CD14-positive monocyte (primary cell): Measurements from ENCODE around the gene C10orf67. TPM values are rescaled to one million over a fixed set of nuclear protein-coding genes. Genes with fewer than 3 reads are reported as not detected.
A peak's percentile ranks its signal among the peaks of the same experiment; 100 is the strongest.

Experiments
- DNase-seq, 3 donors: peaks; one replicate each; pipeline ENCODE4 v3.0.0-alpha.2; 2011 to 2022
- H2AFZ ChIP-seq: 2 replicates; pipeline ENCODE4 v1.6.0; 2012; ENCODE audit warnings: mild to moderate bottlenecking, low read depth, low read length, inconsistent platforms; ENCODE audit not compliant: insufficient read depth, poor library complexity, severe bottlenecking
- H3K27ac ChIP-seq, 2 donors: 1 replicate in 1 of 2; 2 replicates in 1 of 2; pipeline ENCODE4 v1.5.1; 2012 to 2013; ENCODE audit warnings: low read length in 2 of 2, control low read depth in 1 of 2, inconsistent platforms in 1 of 2, low read depth in 1 of 2, mild to moderate bottlenecking in 1 of 2
- H3K27me3 ChIP-seq, 2 donors: one replicate each; pipeline versions ENCODE4 v1.6.0 to v1.6.1; 2011 to 2013; ENCODE audit warnings: low read length in 2 of 2; ENCODE audit not compliant: control insufficient read depth in 2 of 2, insufficient read depth in 2 of 2
- H3K36me3 ChIP-seq, 2 donors: replicated peaks in 1 of 2; 1 replicate in 1 of 2; 2 replicates in 1 of 2; pipeline versions ENCODE4 v1.5.1 to v1.6.1; 2012 to 2013; ENCODE audit warnings: low read length in 2 of 2, control low read depth in 1 of 2, inconsistent platforms in 1 of 2, mild to moderate bottlenecking in 1 of 2; ENCODE audit not compliant: insufficient read depth in 2 of 2, control insufficient read depth in 1 of 2
- H3K4me1 ChIP-seq, 2 donors: 1 replicate in 1 of 2; 2 replicates in 1 of 2; pipeline versions ENCODE4 v1.5.1 to v1.6.1; 2012 to 2013; ENCODE audit warnings: low read length in 2 of 2, control low read depth in 1 of 2, inconsistent platforms in 1 of 2, mild to moderate bottlenecking in 1 of 2, moderate library complexity in 1 of 2; ENCODE audit not compliant: insufficient read depth in 2 of 2, control insufficient read depth in 1 of 2
- H3K4me2 ChIP-seq: replicated peaks from 2 replicates; pipeline ENCODE3; 2012; ENCODE audit warnings: low read length, moderate library complexity, mild to moderate bottlenecking; ENCODE audit not compliant: poor library complexity, severe bottlenecking; ENCODE audit errors: extremely low read depth
- H3K4me3 ChIP-seq, 3 experiments: fragments of 200-600 bp in 1 of 3; sonication (generic) in 1 of 3; replicated peaks in 1 of 3; 1 replicate in 2 of 3; 2 replicates in 1 of 3; pipeline ENCODE4 v1.5.1; 2011 to 2013; ENCODE audit warnings: low read length in 3 of 3, mild to moderate bottlenecking in 3 of 3, control low read depth in 2 of 3, low read depth in 2 of 3, inconsistent platforms in 1 of 3, moderate library complexity in 1 of 3
- H3K79me2 ChIP-seq: 2 replicates; pipeline ENCODE4 v1.6.0; 2012; ENCODE audit warnings: mild to moderate bottlenecking, control low read depth, inconsistent platforms, low read length, moderate library complexity; ENCODE audit not compliant: insufficient read depth
- H3K9ac ChIP-seq: 2 replicates; pipeline ENCODE4 v1.6.0; 2017; ENCODE audit warnings: low read length, mild to moderate bottlenecking; ENCODE audit not compliant: insufficient read depth, poor library complexity, severe bottlenecking
- H3K9me3 ChIP-seq, 2 donors: replicated peaks in 1 of 2; 1 replicate in 1 of 2; 2 replicates in 1 of 2; pipeline versions ENCODE4 v1.5.1 to v1.6.1; 2012 to 2013; ENCODE audit warnings: low read length in 2 of 2, control low read depth in 1 of 2; ENCODE audit not compliant: control insufficient read depth in 1 of 2, insufficient read depth in 1 of 2
- H4K20me1 ChIP-seq: 2 replicates; pipeline ENCODE4 v1.6.0; 2012; ENCODE audit warnings: mild to moderate bottlenecking, low read length, control low read depth, moderate library complexity; ENCODE audit not compliant: insufficient read depth
- H3K27ac Mint-ChIP-seq, 7 donors: one replicate each; pipeline ENCODE4 v1.8.0; 2020; ENCODE audit warnings: mild to moderate bottlenecking in 7 of 7, mixed read lengths in 7 of 7, moderate library complexity in 6 of 7, inconsistent platforms in 2 of 7
- H3K27me3 Mint-ChIP-seq, 3 donors: one replicate each; pipeline ENCODE4 v1.8.0; 2021 to 2022; ENCODE audit warnings: low read depth in 3 of 3, mild to moderate bottlenecking in 3 of 3, mixed read lengths in 3 of 3, moderate library complexity in 3 of 3, inconsistent platforms in 1 of 3
- H3K36me3 Mint-ChIP-seq, 2 donors: one replicate each; pipeline ENCODE4 v1.8.0; 2020; ENCODE audit warnings: mixed read lengths in 2 of 2, inconsistent platforms in 1 of 2, mild to moderate bottlenecking in 1 of 2
- H3K4me1 Mint-ChIP-seq: one replicate; pipeline ENCODE4 v1.8.0; 2020; ENCODE audit warnings: mild to moderate bottlenecking, mixed read lengths
- H3K4me3 Mint-ChIP-seq, 2 donors: one replicate each; pipeline ENCODE4 v1.8.0; 2020; ENCODE audit warnings: mild to moderate bottlenecking in 2 of 2, mixed read lengths in 2 of 2, moderate library complexity in 1 of 2
- H3K9me3 Mint-ChIP-seq, 7 donors: one replicate each; pipeline ENCODE4 v1.8.0; 2020 to 2022; ENCODE audit warnings: mixed read lengths in 7 of 7, mild to moderate bottlenecking in 6 of 7, moderate library complexity in 6 of 7, inconsistent platforms in 2 of 7
- CTCF ChIP-seq: fragments of 200-600 bp; IDR thresholded peaks from one replicate; pipeline ENCODE4 v1.8.0; 2022; ENCODE audit warnings: antibody characterized with exemption, mild to moderate bottlenecking
- WGBS: methylation state at CpG from one replicate; pipeline ENCODE4 v1.1.5; 2013; ENCODE audit warnings: missing lambda C conversion rate; ENCODE audit not compliant: insufficient coverage; 5-methylcytosine and 5-hydroxymethylcytosine counted together
- intact Hi-C, 2 donors: fragments of 100-400 bp; cut with micrococcal nuclease; formaldehyde crosslinking; loops; one replicate each; pipeline versions ENCODE4 v1.15.0 to v1.15.1; 2023
- polyA plus RNA-seq, 3 donors: library from polyadenylated mRNA; depleted of rRNA in 1 of 3; unstranded in 2 of 3; stranded (reverse) in 1 of 3; fragments of 300-500 nt in 2 of 3; fragments of >200 nt in 1 of 3; fragmentation: Illumina TruSeq in 2 of 3; gene quantifications; 1 replicate in 2 of 3; 2 replicates in 1 of 3; pipeline ENCODE4 v1.2.3, GENCODE V29; 2012 to 2021

The C10orf67 gene
- polyA plus RNA-seq, 3 donors: not detected

DNA sequence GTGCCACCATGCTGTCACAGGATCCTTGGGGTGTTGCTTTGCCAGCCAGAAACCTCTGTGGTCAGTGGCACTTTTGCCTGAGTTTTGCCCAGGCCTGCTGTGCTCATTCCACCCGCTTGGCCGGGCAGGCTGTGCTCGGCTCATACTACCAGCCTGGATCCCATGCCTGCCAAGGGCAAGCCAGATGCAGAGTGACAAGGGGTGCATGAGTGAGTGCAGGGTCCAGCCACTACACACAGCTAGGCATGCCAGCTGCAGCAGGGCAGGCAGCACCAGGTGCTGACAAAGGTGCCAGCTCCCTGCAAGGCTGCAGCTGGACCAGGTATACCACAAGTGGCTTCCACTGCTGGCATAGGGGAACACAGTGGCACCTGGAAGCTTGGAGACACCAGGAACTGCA, 28.6 kb downstream of the C10orf67 start:
- H3K9me3 ChIP-seq: peaks cover 0 to 12% of the 10 kb centered on the region in 2 donors
- H3K36me3 ChIP-seq: no peaks in the 10 kb centered on the region
- H3K27me3 Mint-ChIP-seq: peaks cover 6 to 15% (median 11%) of the 10 kb centered on the region in 3 donors
- H4K20me1 ChIP-seq: no peaks in the 10 kb centered on the region
- no peak overlapping the region for H3K4me3 ChIP-seq
- no peaks in the 10 kb centered on the region for H3K27me3 ChIP-seq
- WGBS: 92% methylated on average over 2 of the region's 3 CpGs
- no peak for TF ChIP-seq CTCF
- no peak overlapping the region for H3K9ac ChIP-seq
- no peak for DNase-seq
- H3K4me1 Mint-ChIP-seq: no peaks in the 10 kb centered on the region
- no peak overlapping the region for H3K27ac ChIP-seq
- intact Hi-C loops: loop anchor here (2.0 to 10.0 kb wide), 4 partner anchors 209 to 879 kb away; no protein-coding TSS in a partner anchor
- peaks cover 0 to 18% (median 5%) of the 10 kb centered on the region in 7 donors for H3K9me3 Mint-ChIP-seq
- H3K4me3 Mint-ChIP-seq: no peak overlapping the region
- H3K79me2 ChIP-seq: no peaks in the 10 kb centered on the region
- no peak overlapping the region for H3K4me2 ChIP-seq
- H3K27ac Mint-ChIP-seq: no peak overlapping the region
- H3K4me1 ChIP-seq: no peaks in the 10 kb centered on the region
- H2AFZ ChIP-seq: no peak overlapping the region
- H3K36me3 Mint-ChIP-seq: no peaks in the 10 kb centered on the region

- no peak overlapping the region for H3K4me2 ChIP-seq
- Mint-ChIP-seq H3K27me3 (peaks cover 10 to 13% (median 11%) of the 10 kb centered on the region in 3 donors), H3K4me1 (no peaks in the 10 kb centered on the region), H3K36me3 (no peaks in the 10 kb centered on the region), H3K4me3 (no peak overlapping the region), H3K9me3 (peaks cover 0 to 18% (median 5%) of the 10 kb centered on the region in 7 donors), H3K27ac (no peak overlapping the region)
- H3K27ac ChIP-seq: no peak overlapping the region
- no peaks in the 10 kb centered on the region for H3K4me1 ChIP-seq
- intact Hi-C loops: loop anchor here (2.0 to 10.0 kb wide), 7 partner anchors 207 to 882 kb away; no protein-coding TSS in a partner anchor
- no peak overlapping the region for H2AFZ ChIP-seq
- H3K79me2 ChIP-seq: no peaks in the 10 kb centered on the region
- peak; percentile 77 for TF ChIP-seq CTCF
- no peaks in the 10 kb centered on the region for H3K36me3 ChIP-seq
- H3K9ac ChIP-seq: no peak overlapping the region
- no peak overlapping the region for H3K4me3 ChIP-seq
- H3K27me3 ChIP-seq: no peaks in the 10 kb centered on the region
- no CpG with 5 or more reads among the region's 3 CpGs for WGBS
- peak; percentile 52 to 79 (median 74) for DNase-seq
- no peaks in the 10 kb centered on the region for H4K20me1 ChIP-seq
- peaks cover 0 to 12% of the 10 kb centered on the region in 2 donors for H3K9me3 ChIP-seq
Measured at GRCh38 chr10:23314835-23315239, 29.8 kb downstream of the C10orf67 start.
